Naive B cell (primary cell): ENCODE measurements around the gene PFKFB3. TPM values are rescaled to one million over a fixed set of nuclear protein-coding genes. Genes with fewer than 3 reads are reported as not detected.
"Not testable (repeated sequence)": the region's sequence is repeated elsewhere in the genome, so short reads cannot be mapped to it uniquely, and the experiment has no call there.

ENCODE experiments used
- ATAC-seq, 2 donors: fragments of 150-1000 bp; cut with Tn5 transposase; 2 replicates each; pipeline ENCODE4 v1.10.0; 2021; ENCODE audit warnings: low read depth in 2 of 2, mild to moderate bottlenecking in 2 of 2, moderate library complexity in 2 of 2
- DNase-seq: peaks from one replicate; pipeline ENCODE4 v3.0.0; 2022
- H3K27ac Mint-ChIP-seq, 6 donors: one replicate each; pipeline ENCODE4 v1.8.0; 2020 to 2022; ENCODE audit warnings: mild to moderate bottlenecking in 6 of 6, mixed read lengths in 6 of 6, moderate library complexity in 5 of 6, inconsistent platforms in 2 of 6
- H3K27me3 Mint-ChIP-seq, 3 donors: one replicate each; pipeline ENCODE4 v1.8.0; 2021 to 2022; ENCODE audit warnings: mixed read lengths in 3 of 3, mild to moderate bottlenecking in 1 of 3
- H3K36me3 Mint-ChIP-seq, 2 donors: one replicate each; pipeline ENCODE4 v1.8.0; 2020 to 2022; ENCODE audit warnings: mixed read lengths in 2 of 2, inconsistent platforms in 1 of 2, mild to moderate bottlenecking in 1 of 2
- H3K4me1 Mint-ChIP-seq, 3 donors: one replicate each; pipeline ENCODE4 v1.8.0; 2020 to 2022; ENCODE audit warnings: mixed read lengths in 3 of 3, inconsistent platforms in 1 of 3, mild to moderate bottlenecking in 1 of 3, moderate library complexity in 1 of 3
- H3K4me3 Mint-ChIP-seq, 8 donors: one replicate each; pipeline ENCODE4 v1.8.0; 2020 to 2022; ENCODE audit warnings: mild to moderate bottlenecking in 8 of 8, mixed read lengths in 8 of 8, moderate library complexity in 8 of 8, inconsistent platforms in 2 of 8
- H3K9me3 Mint-ChIP-seq, 7 donors: one replicate each; pipeline ENCODE4 v1.8.0; 2020 to 2022; ENCODE audit warnings: mixed read lengths in 7 of 7, mild to moderate bottlenecking in 5 of 7, inconsistent platforms in 2 of 7, moderate library complexity in 1 of 7
- polyA plus RNA-seq, 6 donors: library from polyadenylated mRNA; unstranded; fragments of 300-500 nt; fragmentation: Illumina TruSeq; gene quantifications; one replicate each; pipeline ENCODE4 v1.2.3, GENCODE V29; 2021; ENCODE audit warnings: low read depth in 6 of 6

Gene PFKFB3
- 1 to 10 TPM; 2.4 to 8.8 (median 3.3) TPM for polyA plus RNA-seq

DNA sequence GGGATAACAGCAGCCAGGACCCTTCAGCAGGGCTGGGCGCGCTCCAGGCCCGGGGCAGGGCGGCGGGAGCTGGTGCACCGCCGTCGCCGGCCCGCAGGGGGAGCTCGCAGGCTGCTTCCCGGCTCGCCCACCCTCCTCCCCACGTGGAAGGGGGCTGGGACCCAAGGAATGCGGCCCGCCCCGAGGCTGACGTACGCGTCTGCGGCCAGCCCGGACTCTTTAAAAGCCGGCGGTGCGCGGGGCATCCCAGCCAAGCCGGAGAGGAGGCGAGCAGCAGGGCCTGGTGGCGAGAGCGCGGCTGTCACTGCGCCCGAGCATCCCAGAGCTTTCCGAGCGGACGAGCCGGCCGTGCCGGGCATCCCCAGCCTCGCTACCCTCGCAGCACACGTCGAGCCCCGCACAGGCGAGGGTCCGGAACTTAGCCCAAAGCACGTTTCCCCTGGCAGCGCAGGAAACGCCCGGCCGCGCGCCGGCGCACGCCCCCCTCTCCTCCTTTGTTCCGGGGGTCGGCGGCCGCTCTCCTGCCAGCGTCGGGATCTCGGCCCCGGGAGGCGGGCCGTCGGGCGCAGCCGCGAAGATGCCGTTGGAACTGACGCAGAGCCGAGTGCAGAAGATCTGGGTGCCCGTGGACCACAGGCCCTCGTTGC, at the start of gene PFKFB3:
TSS of gene PFKFB3 (plus strand) at position 249 of the 647 bp plus-strand sequence. CDS start at position 578, 329 bp downstream.
- Mint-ChIP-seq H3K9me3 (no peaks in the 10 kb centered on the region), H3K27me3 (no peaks in the 10 kb centered on the region), H3K4me3 (peak within 1 kb of the TSS; percentile 86 to 98 (median 94)), H3K27ac (peak within 1 kb of the TSS; percentile 33 to 96 (median 84)), H3K4me1 (peaks cover 18 to 33% (median 19%) of the 10 kb centered on the region in 3 donors), H3K36me3 (no peaks in the 10 kb centered on the region)
- ATAC-seq, result peak; percentile 65 to 71
- DNase-seq, result peak; percentile 85

DNA sequence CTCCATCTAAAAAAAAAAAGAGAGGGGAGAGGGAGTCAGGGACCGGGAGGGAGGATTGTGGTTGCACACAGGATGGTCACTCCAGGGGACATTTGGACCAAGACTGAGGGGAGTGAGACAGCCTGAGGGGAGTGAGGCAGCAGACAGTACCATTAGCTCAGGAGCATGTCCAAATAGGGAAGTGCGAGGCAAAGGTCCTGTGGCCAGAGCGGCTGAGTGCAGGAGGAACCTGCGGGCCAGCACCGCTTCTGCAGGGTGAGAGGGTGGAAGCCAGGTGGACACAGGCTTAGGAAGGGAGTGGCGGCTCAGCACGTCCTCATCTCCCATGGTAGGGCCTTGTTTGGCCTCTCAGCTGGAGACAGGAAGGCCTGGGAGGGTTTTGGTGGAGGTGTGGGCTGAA, 48.9 kb upstream of the PFKFB3 start:
- no peak for DNase-seq
- no peak for ATAC-seq
- Mint-ChIP-seq H3K27ac (no peak overlapping the region), H3K27me3 (no peaks in the 10 kb centered on the region), H3K4me1 (peaks cover 22 to 44% (median 30%) of the 10 kb centered on the region in 3 donors), H3K9me3 (no peaks in the 10 kb centered on the region), H3K36me3 (no peaks in the 10 kb centered on the region), H3K4me3 (no peak overlapping the region)

DNA sequence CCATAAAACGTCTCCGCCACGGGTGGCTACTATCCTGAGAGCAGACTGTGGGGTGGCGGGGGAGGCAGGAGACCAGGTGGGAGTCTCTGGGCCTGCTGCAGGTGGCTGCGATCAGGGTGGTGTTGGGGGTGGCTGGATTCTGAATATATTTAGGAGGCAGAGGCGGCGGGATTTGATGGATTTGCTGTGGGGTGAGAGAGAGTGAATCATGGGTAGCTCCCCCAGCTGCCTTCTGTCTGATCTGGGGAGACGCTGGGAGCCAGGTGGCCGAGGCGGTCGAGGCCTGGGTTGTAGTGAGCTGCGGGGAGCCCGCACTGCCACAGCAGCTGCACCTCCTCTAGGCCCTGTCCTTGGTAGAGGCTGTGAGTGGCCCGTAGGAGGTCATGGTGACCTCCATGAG, 48.2 kb upstream of the PFKFB3 start:
- no peaks in the 10 kb centered on the region for H3K36me3 Mint-ChIP-seq
- DNase-seq, result no peak
- no peak for ATAC-seq
- no peaks in the 10 kb centered on the region for H3K9me3 Mint-ChIP-seq
- H3K4me3 Mint-ChIP-seq, result peak overlapping the region in 1 of 8 donors; percentile 67
- H3K4me1 Mint-ChIP-seq, result peaks cover 18 to 43% (median 28%) of the 10 kb centered on the region in 3 donors
- H3K27me3 Mint-ChIP-seq, result no peaks in the 10 kb centered on the region
- H3K27ac Mint-ChIP-seq, result peak overlapping the region in 1 of 6 donors; percentile 87

- H3K36me3 Mint-ChIP-seq, result no peaks in the 10 kb centered on the region
- H3K4me3 Mint-ChIP-seq, result peak overlapping the region in 1 of 8 donors; percentile 9
- H3K27ac Mint-ChIP-seq, result no peak overlapping the region
- no peak for DNase-seq
- no peak for ATAC-seq
- no peaks in the 10 kb centered on the region for H3K27me3 Mint-ChIP-seq
- peaks cover 12 to 24% (median 14%) of the 10 kb centered on the region in 3 donors for H3K4me1 Mint-ChIP-seq
- no peaks in the 10 kb centered on the region for H3K9me3 Mint-ChIP-seq
Observed at GRCh38 chr10:6158276-6158675, 44.5 kb upstream of the PFKFB3 start.

DNA sequence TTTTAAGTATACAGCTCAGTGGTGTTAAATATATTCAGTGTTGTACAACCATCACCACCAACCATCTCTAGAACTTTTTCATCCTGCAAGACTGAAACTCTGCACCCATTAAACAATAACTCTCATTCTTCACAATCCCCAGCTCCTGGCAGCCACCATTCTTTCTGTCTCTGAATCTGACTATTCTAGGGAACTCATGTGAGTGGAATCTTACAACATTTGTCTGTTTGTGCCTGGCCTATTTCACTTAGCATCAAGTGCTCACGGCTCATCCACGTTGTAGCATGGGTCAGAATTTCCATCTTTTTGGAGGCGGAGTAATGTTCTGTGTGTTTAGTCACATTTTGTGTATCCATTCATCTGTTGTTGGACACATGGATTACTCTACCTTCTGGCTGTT, 40.8 kb upstream of the PFKFB3 start:
- Mint-ChIP-seq H3K36me3 (no peaks in the 10 kb centered on the region), H3K27ac (peak overlapping the region in 1 of 6 donors; percentile 6), H3K9me3 (no peaks in the 10 kb centered on the region), H3K27me3 (no peaks in the 10 kb centered on the region), H3K4me3 (peak overlapping the region in 2 of 8 donors; percentile 22 to 94), H3K4me1 (peaks cover 17 to 45% (median 42%) of the 10 kb centered on the region in 3 donors)
- ATAC-seq (no peak), DNase-seq (no peak)

DNA sequence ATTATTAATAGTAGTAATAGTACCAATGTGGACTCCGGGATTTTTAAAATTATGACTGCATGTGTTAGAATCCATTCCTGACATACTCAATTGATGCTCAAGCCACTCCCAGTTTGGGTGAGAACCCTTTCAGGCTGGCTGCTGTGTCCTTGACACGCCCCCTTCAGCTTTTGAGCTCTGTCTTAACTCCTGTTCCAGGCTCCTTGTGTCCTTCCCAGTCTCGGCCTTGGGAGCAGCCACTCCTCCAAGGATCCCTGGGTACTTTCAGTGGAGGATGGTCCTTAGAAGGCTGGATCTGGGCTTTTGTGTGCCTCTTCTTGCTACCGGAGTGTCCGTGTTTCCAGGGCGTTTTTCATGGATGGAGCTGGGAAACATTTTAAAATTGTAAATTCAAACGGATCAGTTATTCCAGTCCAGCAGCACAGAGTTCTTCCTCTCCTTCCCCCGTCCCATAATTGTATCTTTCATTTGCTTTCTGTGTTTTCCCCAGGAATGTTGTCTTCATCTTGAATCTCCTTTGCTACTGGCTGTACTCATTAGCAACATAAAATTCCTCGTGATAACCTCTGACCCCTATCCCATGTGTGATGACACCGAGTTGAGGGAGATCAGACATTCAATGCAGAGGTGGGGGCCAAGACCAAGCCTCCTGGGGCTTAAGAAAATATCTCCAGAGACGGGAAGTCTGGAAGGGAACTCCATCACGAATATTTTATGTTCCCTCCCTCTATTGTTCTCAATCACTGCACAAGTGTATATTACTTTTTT, 40.0 kb upstream of the PFKFB3 start:
- H3K27ac Mint-ChIP-seq, result peak overlapping the region; percentile 82 to 97 (median 88)
- H3K4me1 Mint-ChIP-seq, result peaks cover 23 to 54% (median 50%) of the 10 kb centered on the region in 3 donors

GRCh38 chr10:6163364-6164270, 39.1 kb upstream of the PFKFB3 start:
- H3K27ac Mint-ChIP-seq, result peak overlapping the region; percentile 92 to 99 (median 98)
- peaks cover 0 to 8% of the 10 kb centered on the region in 2 donors for H3K36me3 Mint-ChIP-seq
- no peaks in the 10 kb centered on the region for H3K27me3 Mint-ChIP-seq
- no peaks in the 10 kb centered on the region for H3K9me3 Mint-ChIP-seq
- peaks cover 25 to 54% (median 52%) of the 10 kb centered on the region in 3 donors for H3K4me1 Mint-ChIP-seq
- H3K4me3 Mint-ChIP-seq, result peak overlapping the region; percentile 77 to 98 (median 96)
- ATAC-seq, result peak; percentile 91 to 92
- peak; percentile 92 for DNase-seq

More for the DNA sequence above, 40.0 kb upstream of the PFKFB3 start:
- DNase-seq (no peak), ATAC-seq (no peak)
- no peaks in the 10 kb centered on the region for H3K9me3 Mint-ChIP-seq
- peak overlapping the region; percentile 71 to 94 (median 84) for H3K4me3 Mint-ChIP-seq
- no peaks in the 10 kb centered on the region for H3K27me3 Mint-ChIP-seq
- peaks cover 0 to 4% of the 10 kb centered on the region in 2 donors for H3K36me3 Mint-ChIP-seq

GRCh38 chr10:6164271-6165095, 38.2 kb upstream of the PFKFB3 start:
- H3K9me3 Mint-ChIP-seq, result no peaks in the 10 kb centered on the region
- peak overlapping the region; percentile 77 to 98 (median 96) for H3K4me3 Mint-ChIP-seq
- peaks cover 0 to 8% of the 10 kb centered on the region in 2 donors for H3K36me3 Mint-ChIP-seq
- peaks cover 32 to 62% (median 54%) of the 10 kb centered on the region in 3 donors for H3K4me1 Mint-ChIP-seq
- peak overlapping the region; percentile 92 to 99 (median 98) for H3K27ac Mint-ChIP-seq
- no peak for DNase-seq
- no peaks in the 10 kb centered on the region for H3K27me3 Mint-ChIP-seq
- no peak for ATAC-seq

DNA sequence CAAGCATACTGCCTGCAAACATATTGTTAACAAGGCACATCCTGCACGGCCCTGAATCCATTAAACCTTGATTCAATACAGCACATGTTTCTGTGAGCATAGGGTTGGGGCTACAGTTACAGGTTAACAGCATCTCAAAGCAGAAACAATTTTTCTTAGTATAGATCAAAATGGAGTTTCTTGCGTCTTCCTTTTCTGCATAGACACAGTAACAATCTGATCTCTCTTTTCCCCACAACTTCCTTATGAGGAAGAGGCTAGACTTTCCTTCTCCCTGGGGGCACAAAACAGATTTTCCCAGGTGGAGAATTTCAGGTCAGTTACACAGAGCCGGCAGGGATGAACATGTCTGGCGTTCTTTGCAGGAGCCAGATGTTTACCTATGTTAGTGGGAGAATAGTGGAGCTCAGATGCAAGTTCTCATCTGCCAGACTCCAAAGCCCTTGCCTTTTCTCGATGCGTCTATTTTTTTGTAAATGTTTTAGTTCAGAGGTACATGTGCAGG, 37.5 kb upstream of the PFKFB3 start:
- Mint-ChIP-seq H3K9me3 (no peaks in the 10 kb centered on the region), H3K4me3 (peak overlapping the region in 6 of 8 donors; percentile 64 to 97 (median 95)), H3K27ac (peak overlapping the region; percentile 90 to 99 (median 98)), H3K27me3 (no peaks in the 10 kb centered on the region), H3K36me3 (peaks cover 0 to 8% of the 10 kb centered on the region in 2 donors), H3K4me1 (peaks cover 31 to 70% (median 58%) of the 10 kb centered on the region in 3 donors)
- ATAC-seq, result no peak
- DNase-seq, result no peak

DNA sequence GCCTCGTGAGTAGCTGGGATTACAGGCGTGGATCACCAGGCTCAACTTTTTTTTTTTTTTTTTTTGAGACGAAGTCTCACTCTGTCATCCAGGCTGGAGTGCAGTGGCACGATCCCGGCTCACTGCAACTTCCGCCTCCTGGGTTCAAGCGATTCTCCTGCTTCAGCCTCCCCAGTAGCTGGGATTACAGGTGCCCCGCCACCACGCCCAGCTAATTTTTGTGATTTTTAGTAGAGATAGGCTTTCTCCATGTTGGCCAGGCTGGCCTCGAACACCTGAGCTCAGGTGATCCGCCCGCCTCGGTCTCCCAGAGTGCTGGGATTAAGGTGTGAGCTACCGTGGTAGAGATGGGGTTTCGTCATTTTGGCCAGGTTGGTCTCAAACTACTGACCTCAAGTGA, 36.8 kb upstream of the PFKFB3 start:
- H3K27ac Mint-ChIP-seq, result peak overlapping the region in 5 of 6 donors; percentile 66 to 99 (median 92)
- DNase-seq, H3K36me3 Mint-ChIP-seq, H3K9me3 Mint-ChIP-seq, H3K27me3 Mint-ChIP-seq, ATAC-seq: not testable (repeated sequence)
- peaks cover 36 to 74% (median 63%) of the 10 kb centered on the region in 3 donors for H3K4me1 Mint-ChIP-seq
- H3K4me3 Mint-ChIP-seq, result peak overlapping the region in 4 of 8 donors; percentile 18 to 94 (median 46)

DNA sequence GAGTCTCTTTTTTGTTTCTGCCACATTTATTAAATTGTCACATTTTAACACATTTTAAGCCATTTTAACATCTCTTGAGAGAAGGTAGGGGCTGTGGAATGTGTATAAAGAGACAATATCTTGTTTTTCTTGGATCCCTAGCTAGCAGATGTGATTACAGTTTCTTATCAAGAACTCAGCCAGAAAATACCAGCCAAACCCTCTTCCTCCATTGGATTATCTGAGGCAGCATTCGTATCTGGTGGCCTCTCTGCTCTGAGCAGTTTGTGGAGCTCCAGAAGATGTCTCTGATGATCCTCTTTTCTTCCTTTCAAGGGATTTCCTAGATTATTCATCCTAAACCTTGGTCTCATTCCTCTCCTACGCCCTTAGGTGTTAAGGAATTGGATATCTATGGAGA, 35.3 kb upstream of the PFKFB3 start:
- Mint-ChIP-seq H3K27me3 (no peaks in the 10 kb centered on the region), H3K36me3 (peaks cover 0 to 8% of the 10 kb centered on the region in 2 donors), H3K27ac (peak overlapping the region in 5 of 6 donors; percentile 22 to 97 (median 79)), H3K4me1 (peaks cover 35 to 79% (median 75%) of the 10 kb centered on the region in 3 donors), H3K9me3 (no peaks in the 10 kb centered on the region), H3K4me3 (peak overlapping the region in 1 of 8 donors; percentile 34)
- ATAC-seq, result no peak
- no peak for DNase-seq

DNA sequence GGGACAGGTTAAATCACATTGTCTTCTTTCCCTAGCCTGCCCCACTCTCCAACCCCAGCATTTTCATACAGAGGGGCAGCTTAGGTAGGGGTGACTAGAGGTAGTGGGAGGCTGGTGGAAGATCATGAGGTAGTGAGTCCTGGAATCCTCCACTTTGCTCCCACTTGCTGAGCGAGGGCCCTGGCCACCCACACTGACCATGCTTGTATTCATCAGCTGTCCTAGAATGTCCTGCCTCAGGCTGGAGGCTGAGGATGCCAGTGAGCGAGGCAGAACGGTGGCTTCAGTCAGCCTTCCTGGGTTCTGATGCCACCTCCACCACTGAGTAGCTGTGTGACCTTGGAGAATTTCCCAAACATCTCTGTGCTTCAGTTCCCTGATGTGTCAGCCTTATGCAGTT, 34.6 kb upstream of the PFKFB3 start:
- Mint-ChIP-seq H3K4me3 (peak overlapping the region in 1 of 8 donors; percentile 34), H3K36me3 (peaks cover 0 to 8% of the 10 kb centered on the region in 2 donors), H3K4me1 (peaks cover 34 to 79% (median 75%) of the 10 kb centered on the region in 3 donors), H3K27me3 (no peaks in the 10 kb centered on the region), H3K27ac (peak overlapping the region in 5 of 6 donors; percentile 14 to 97 (median 79)), H3K9me3 (no peaks in the 10 kb centered on the region)
- ATAC-seq, result no peak
- DNase-seq, result no peak
